T-helper 1 cell treated with Interleukin-12 subunit alpha and Interleukin-12 subunit beta and Interleukin-4 antibody, amounts not matched to agents 30 μg/mL and 1 μg/mL, for 36 hours (primary cell): ENCODE data around the gene LRP11.
"Not testable (repeated sequence)": the region's sequence is repeated elsewhere in the genome, so short reads cannot be mapped to it uniquely, and the experiment has no call there.

ENCODE experiments used
- H3K27ac Mint-ChIP-seq: one replicate; pipeline ENCODE4 v1.8.0; 2021; ENCODE audit warnings: mild to moderate bottlenecking, mixed read lengths
- H3K27me3 Mint-ChIP-seq: one replicate; pipeline ENCODE4 v1.8.0; 2021; ENCODE audit warnings: low read depth, mixed read lengths
- H3K36me3 Mint-ChIP-seq: one replicate; pipeline ENCODE4 v1.8.0; 2021; ENCODE audit warnings: low read depth, mixed read lengths
- H3K4me1 Mint-ChIP-seq: one replicate; pipeline ENCODE4 v1.8.0; 2021; ENCODE audit warnings: low read depth, mixed read lengths
- H3K4me3 Mint-ChIP-seq: one replicate; pipeline ENCODE4 v1.8.0; 2021; ENCODE audit warnings: mild to moderate bottlenecking, moderate library complexity, mixed read lengths
- H3K9me3 Mint-ChIP-seq: one replicate; pipeline ENCODE4 v1.8.0; 2021; ENCODE audit warnings: mixed read lengths

The LRP11 gene

GRCh38 chr6:149855040-149855654, 9.0 kb downstream of the LRP11 start:
- peaks cover 36% of the 10 kb centered on the region for H3K27me3 Mint-ChIP-seq

DNA sequence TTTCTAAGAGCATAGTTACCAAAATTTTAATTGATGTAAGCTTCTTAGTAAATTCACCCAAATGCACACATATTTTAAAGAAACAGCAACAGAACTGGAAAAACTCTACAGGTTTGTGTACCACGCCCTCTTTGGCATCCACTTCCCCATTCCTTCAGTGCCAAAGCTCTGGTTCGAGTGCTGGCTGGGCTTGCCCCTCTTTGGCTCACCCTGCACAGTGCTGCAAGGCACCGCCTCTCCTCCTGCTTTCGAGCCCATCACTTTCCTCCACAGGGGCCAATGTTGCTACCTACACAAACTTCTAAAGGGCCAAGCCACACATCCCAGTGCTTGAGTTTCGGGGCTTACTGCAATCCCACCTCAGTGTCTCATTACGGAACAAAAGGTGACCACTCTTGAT, 9.6 kb downstream of the LRP11 start:
- Mint-ChIP-seq H3K9me3 (no peaks in the 10 kb centered on the region), H3K4me3 (no peak overlapping the region), H3K27me3 (peaks cover 42% of the 10 kb centered on the region), H3K4me1 (peaks cover 22% of the 10 kb centered on the region), H3K27ac (no peak overlapping the region), H3K36me3 (no peaks in the 10 kb centered on the region)

More at GRCh38 chr6:149855040-149855654, 9.0 kb downstream of the LRP11 start:
- H3K36me3 Mint-ChIP-seq: no peaks in the 10 kb centered on the region
- H3K27ac Mint-ChIP-seq: no peak overlapping the region
- peaks cover 22% of the 10 kb centered on the region for H3K4me1 Mint-ChIP-seq
- H3K4me3 Mint-ChIP-seq: no peak overlapping the region
- no peaks in the 10 kb centered on the region for H3K9me3 Mint-ChIP-seq

DNA sequence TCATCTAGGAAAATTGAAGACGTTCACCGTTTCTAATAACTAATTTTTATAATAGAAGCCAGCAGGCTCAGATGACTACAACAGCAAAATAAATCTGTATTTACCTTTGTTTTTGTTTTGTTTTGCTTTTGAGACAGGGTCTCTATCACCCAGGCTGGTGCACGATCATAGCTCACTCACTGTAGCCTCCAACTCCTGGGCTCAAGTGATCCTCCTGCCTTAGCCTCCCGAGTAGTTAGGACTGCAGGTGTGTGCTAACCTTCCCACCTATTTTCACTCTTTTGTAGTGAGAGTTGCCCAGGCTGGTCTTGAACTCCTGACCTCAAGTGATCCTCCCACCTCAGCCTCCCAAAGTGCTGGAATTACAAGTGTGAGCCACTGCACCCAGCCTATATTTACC, 10.1 kb downstream of the LRP11 start:
- peaks cover 22% of the 10 kb centered on the region for H3K4me1 Mint-ChIP-seq
- H3K4me3 Mint-ChIP-seq, H3K9me3 Mint-ChIP-seq, H3K27ac Mint-ChIP-seq, H3K36me3 Mint-ChIP-seq: not testable (repeated sequence)
- peaks cover 43% of the 10 kb centered on the region for H3K27me3 Mint-ChIP-seq

DNA sequence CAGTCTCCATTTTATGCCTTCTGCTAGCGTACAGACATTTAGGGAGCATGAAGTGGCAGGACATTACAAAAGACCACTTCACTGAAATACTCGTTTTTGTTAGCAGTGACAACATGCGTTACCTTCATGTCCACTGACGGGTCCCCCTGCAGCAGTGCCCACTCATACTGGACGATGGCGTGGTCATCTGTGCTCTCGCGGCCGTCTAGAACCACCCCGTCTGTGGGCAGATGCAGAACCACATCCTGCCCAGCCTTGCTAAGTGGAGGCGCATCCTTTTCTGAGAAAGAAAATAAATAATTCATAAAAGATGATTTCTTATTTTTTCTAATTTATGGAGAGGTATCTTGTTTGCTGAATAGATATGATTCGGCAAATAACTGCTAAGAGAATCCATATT, 11.3 kb downstream of the LRP11 start:
- no peaks in the 10 kb centered on the region for H3K36me3 Mint-ChIP-seq
- H3K4me1 Mint-ChIP-seq: peaks cover 22% of the 10 kb centered on the region
- peaks cover 44% of the 10 kb centered on the region for H3K27me3 Mint-ChIP-seq
- H3K27ac Mint-ChIP-seq: no peak overlapping the region
- no peaks in the 10 kb centered on the region for H3K9me3 Mint-ChIP-seq
- no peak overlapping the region for H3K4me3 Mint-ChIP-seq

DNA sequence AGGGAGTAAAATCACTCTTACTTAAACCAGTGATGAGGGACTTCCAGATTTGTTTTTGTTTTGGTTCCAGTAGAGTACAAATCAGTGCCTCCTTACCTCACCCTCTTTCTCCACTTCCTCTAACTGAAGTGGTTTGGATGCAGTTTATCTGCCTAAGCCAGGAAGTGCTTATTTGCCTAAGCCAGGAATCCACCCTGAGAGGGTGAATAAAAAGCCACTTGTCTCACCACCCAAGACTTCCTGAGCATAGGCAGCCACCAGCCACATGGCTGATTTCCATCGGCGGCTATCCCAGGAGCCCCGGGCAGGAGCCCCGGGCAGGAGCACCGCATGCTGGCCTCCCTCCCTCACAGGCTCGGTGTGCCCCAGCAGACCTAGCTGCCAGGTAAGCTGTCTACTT, 12.0 kb downstream of the LRP11 start:
- Mint-ChIP-seq H3K27me3 (peaks cover 41% of the 10 kb centered on the region), H3K36me3 (no peaks in the 10 kb centered on the region), H3K4me3 (no peak overlapping the region), H3K27ac (no peak overlapping the region), H3K9me3 (no peaks in the 10 kb centered on the region), H3K4me1 (peaks cover 24% of the 10 kb centered on the region)

GRCh38 chr6:149851461-149852110, 12.6 kb downstream of the LRP11 start:
- Mint-ChIP-seq H3K9me3 (no peaks in the 10 kb centered on the region), H3K4me3 (no peak overlapping the region), H3K27me3 (peaks cover 38% of the 10 kb centered on the region), H3K36me3 (no peaks in the 10 kb centered on the region), H3K27ac (no peak overlapping the region), H3K4me1 (peaks cover 23% of the 10 kb centered on the region)

DNA sequence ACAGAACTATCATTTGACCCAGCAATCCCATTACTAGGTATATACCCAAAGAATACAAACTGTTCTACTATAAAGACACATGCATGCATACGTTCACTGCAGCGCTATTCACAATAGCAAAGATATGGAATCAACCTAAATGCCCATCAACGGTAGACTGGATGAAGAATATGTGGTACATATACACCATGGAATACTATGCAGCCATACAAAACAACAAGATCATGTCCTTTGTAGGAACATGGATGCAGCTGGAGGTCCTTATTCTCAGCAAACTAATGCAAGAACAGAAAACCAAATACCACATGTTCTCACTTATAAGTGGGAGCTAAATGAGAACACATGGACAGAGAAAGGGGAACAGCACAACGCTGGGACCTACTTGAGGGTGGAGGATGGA, 15.8 kb downstream of the LRP11 start:
- H3K9me3 Mint-ChIP-seq: not testable (repeated sequence)

GRCh38 chr6:149847939-149848267, 16.3 kb downstream of the LRP11 start:
- no peaks in the 10 kb centered on the region for H3K36me3 Mint-ChIP-seq
- H3K9me3 Mint-ChIP-seq: no peaks in the 10 kb centered on the region
- peaks cover 37% of the 10 kb centered on the region for H3K27me3 Mint-ChIP-seq
- H3K4me3 Mint-ChIP-seq: no peak overlapping the region
- no peak overlapping the region for H3K27ac Mint-ChIP-seq
- H3K4me1 Mint-ChIP-seq: peaks cover 18% of the 10 kb centered on the region

More for the DNA sequence above, 15.8 kb downstream of the LRP11 start:
- H3K27me3 Mint-ChIP-seq: peaks cover 36% of the 10 kb centered on the region
- peaks cover 19% of the 10 kb centered on the region for H3K4me1 Mint-ChIP-seq
- not testable (repeated sequence) for H3K4me3 Mint-ChIP-seq, H3K36me3 Mint-ChIP-seq, H3K27ac Mint-ChIP-seq

DNA sequence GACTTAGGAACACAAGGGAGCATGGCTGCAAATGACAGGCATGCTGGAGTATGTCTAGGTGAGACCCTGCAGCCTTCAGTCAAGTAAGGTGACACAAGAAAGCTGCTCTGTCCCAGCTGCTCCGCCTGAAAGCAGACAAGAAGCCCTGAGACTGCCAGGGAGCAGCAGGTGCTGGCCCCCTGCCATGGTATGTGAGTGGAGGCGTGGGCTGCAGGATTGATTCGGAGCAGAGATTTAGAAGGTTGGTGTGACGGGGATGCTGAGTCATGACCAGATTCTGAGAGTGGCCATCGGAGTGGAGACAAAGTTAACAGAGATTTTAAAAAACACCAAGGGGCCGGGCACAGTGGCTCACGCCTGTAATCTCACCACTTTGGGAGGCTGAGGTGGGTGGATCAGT, 17.8 kb downstream of the LRP11 start:
- Mint-ChIP-seq H3K27ac (no peak overlapping the region), H3K9me3 (no peaks in the 10 kb centered on the region), H3K4me3 (no peak overlapping the region), H3K36me3 (no peaks in the 10 kb centered on the region), H3K4me1 (peaks cover 5% of the 10 kb centered on the region), H3K27me3 (peaks cover 30% of the 10 kb centered on the region)

DNA sequence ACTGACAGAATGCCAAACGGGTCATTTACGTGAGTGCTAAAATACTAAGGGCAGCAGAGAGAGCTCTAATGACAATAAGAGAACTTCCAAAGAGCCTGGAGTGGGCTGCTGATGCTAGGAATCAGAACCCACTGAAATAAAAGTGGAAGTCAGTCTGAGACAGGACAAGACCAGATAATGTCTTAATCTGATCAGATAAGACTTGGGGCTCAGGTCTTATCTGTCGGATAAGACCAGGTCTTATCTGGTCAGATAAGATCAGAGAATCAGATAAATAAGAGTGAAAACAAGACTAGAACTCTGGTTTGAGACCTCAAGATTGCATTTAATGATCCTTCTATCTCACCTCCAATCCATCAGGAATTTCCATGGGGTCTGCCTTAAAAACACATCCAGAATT, 18.6 kb downstream of the LRP11 start:
- H3K36me3 Mint-ChIP-seq: no peaks in the 10 kb centered on the region
- no peaks in the 10 kb centered on the region for H3K9me3 Mint-ChIP-seq
- peaks cover 25% of the 10 kb centered on the region for H3K27me3 Mint-ChIP-seq
- H3K4me1 Mint-ChIP-seq: peaks cover 2% of the 10 kb centered on the region
- H3K4me3 Mint-ChIP-seq: no peak overlapping the region
- H3K27ac Mint-ChIP-seq: no peak overlapping the region

- Mint-ChIP-seq H3K4me3 (no peak overlapping the region), H3K9me3 (no peaks in the 10 kb centered on the region), H3K27me3 (peaks cover 17% of the 10 kb centered on the region), H3K4me1 (peaks cover 2% of the 10 kb centered on the region), H3K36me3 (no peaks in the 10 kb centered on the region), H3K27ac (no peak overlapping the region)
Measured at GRCh38 chr6:149844480-149844879, 19.7 kb downstream of the LRP11 start.

DNA sequence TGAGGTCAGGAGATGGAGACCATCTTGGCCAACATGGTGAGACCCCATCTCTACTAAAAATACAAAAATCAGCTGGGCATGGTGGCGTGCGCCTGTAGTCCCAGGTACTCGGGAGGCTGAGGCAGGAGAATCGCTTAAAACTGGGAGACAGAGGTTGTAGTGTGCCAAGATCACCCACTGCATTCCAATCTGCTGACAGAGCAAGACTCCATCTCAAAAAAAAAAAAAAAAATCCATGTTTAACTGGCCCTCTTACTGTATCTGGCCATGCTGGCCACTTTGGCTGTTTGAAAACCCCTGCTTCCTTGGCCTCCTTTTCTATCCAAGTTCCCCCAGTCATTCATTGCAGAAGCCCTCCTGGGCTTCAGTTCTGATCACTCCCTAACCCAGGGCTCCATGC, 20.1 kb downstream of the LRP11 start:
- not testable (repeated sequence) for H3K9me3 Mint-ChIP-seq, H3K27ac Mint-ChIP-seq, H3K36me3 Mint-ChIP-seq, H3K4me1 Mint-ChIP-seq, H3K4me3 Mint-ChIP-seq
- H3K27me3 Mint-ChIP-seq: peaks cover 18% of the 10 kb centered on the region

DNA sequence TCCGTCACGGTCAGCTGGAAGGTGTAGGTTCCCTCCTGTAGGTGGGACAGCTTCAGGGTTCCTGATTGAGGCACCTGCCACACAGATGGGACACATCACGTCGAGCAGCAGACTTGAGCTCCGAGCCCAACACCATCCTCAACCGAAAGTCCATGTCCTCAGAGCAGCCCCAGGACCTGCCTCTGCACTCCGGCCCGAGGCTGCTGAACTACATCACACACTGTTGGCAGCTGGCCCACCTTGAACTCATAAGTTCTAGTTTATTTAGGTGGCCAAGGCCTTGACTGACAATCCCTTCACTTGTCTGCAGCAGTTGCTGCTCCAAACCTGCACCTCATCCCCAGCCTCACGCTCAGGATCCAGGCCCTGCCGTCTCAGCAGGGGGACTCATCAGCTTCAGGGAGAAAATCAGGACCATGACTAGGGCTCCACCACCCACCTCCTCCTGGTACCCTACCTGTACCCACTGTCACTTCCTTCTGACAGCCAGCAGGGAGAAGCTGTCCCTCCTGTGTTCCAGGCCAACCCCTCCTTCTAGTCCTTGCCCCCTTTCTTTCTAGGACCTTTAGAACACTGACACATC, 21.0 kb downstream of the LRP11 start:
- Mint-ChIP-seq H3K4me1 (peaks cover 2% of the 10 kb centered on the region), H3K27ac (no peak overlapping the region), H3K27me3 (peaks cover 18% of the 10 kb centered on the region), H3K36me3 (no peaks in the 10 kb centered on the region), H3K9me3 (no peaks in the 10 kb centered on the region), H3K4me3 (no peak overlapping the region)

GRCh38 chr6:149842331-149842730, 21.8 kb downstream of the LRP11 start:
- no peak overlapping the region for H3K4me3 Mint-ChIP-seq
- H3K27me3 Mint-ChIP-seq: peaks cover 18% of the 10 kb centered on the region
- H3K36me3 Mint-ChIP-seq: no peaks in the 10 kb centered on the region
- no peak overlapping the region for H3K27ac Mint-ChIP-seq
- no peaks in the 10 kb centered on the region for H3K4me1 Mint-ChIP-seq
- no peaks in the 10 kb centered on the region for H3K9me3 Mint-ChIP-seq

DNA sequence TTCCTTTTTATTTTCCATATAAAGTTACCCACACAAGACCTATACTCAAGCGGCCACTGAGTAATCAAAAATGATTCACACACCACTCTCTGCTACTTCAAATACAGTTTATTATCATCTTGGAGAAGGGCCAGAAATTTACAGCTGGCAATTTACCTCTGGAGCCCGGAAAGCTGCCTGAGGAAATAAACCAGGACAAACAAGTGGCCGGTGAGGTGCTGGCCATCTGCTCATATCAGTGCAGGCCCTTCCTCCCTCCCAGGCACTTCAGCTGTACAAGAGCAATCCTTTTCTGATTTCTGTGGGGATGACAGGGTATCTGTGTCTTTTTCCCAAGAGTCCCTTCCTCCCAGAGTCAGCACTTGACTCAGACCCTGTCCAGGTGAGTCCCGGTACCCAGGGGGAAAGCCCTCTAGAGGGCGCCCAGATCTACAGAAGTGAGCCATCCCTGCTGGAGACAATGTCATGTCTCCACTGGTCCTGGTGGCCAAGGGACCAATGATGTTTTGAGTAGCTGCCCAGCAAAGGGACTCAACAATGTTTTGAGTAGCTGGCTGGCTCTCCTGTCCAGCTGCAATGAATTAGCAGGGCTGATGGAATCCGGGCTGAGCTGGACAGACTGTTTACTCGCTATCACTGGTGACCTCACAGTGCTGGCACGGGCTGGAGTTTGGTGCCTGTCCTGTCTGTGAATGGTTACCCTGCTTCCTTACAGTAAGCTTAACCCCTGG, 23.6 kb downstream of the LRP11 start:
- H3K4me3 Mint-ChIP-seq: no peak overlapping the region
- H3K27ac Mint-ChIP-seq: no peak overlapping the region
- no peaks in the 10 kb centered on the region for H3K4me1 Mint-ChIP-seq
- no peaks in the 10 kb centered on the region for H3K9me3 Mint-ChIP-seq
- no peaks in the 10 kb centered on the region for H3K36me3 Mint-ChIP-seq
- peaks cover 18% of the 10 kb centered on the region for H3K27me3 Mint-ChIP-seq
